ENCODE data around the gene KRTAP5-5.

The KRTAP5-5 gene

GRCh38 chr11:1675536-1676228, 46.1 kb downstream of the KRTAP5-5 start:
- Histone ChIP-seq H3K4me1 (no peaks in the 10 kb centered on the region), H3K4me2 (no peak overlapping the region), H3K27me3 (no peaks in the 10 kb centered on the region), H3K27ac (no peak overlapping the region), H3K9me3 (peaks cover 6% of the 10 kb centered on the region), H3K36me3 (no peaks in the 10 kb centered on the region), H4K20me1 (no peaks in the 10 kb centered on the region), H3K4me3 (no peak overlapping the region), H3K9ac (no peak overlapping the region)
- TF ChIP-seq Cebpa-rat (IDR thresholded peaks at IDR 0.05) = no peak

- Histone ChIP-seq H3K4me2 (no peak overlapping the region), H3K27ac (no peak overlapping the region), H3K36me3 (no peaks in the 10 kb centered on the region), H4K20me1 (no peaks in the 10 kb centered on the region), H3K4me1 (no peaks in the 10 kb centered on the region), H3K9ac (no peak overlapping the region), H3K4me3 (no peak overlapping the region), H3K27me3 (no peaks in the 10 kb centered on the region), H3K9me3 (peaks cover 6% of the 10 kb centered on the region)
- TF ChIP-seq Cebpa-rat (IDR thresholded peaks at IDR 0.05) = no peak
Measured at GRCh38 chr11:1676229-1676740, 46.7 kb downstream of the KRTAP5-5 start.

- Histone ChIP-seq H3K4me1 (peaks cover 16% of the 10 kb centered on the region), H3K27ac (no peak overlapping the region), H3K4me3 (no peak overlapping the region), H3K27me3 (no peaks in the 10 kb centered on the region), H3K4me2 (no peak overlapping the region), H3K9ac (no peak overlapping the region), H3K36me3 (no peaks in the 10 kb centered on the region), H3K9me3 (peaks cover 6% of the 10 kb centered on the region), H4K20me1 (no peaks in the 10 kb centered on the region)
- no peak for TF ChIP-seq Cebpa-rat (IDR thresholded peaks at IDR 0.05)
Measured at GRCh38 chr11:1679881-1680280, 50.3 kb downstream of the KRTAP5-5 start.
